Body of pancreas (tissue), 4 donors: Measurements from ENCODE around the gene ZNF555. TPM values are rescaled to one million over a fixed set of nuclear protein-coding genes. Genes with fewer than 3 reads are reported as not detected.

ENCODE experiments used
- ATAC-seq: fragments of 150-250 bp; one replicate; pipeline ENCODE4 v1.9.1; 2016
- DNase-seq, 4 donors: peaks; one replicate each; pipeline ENCODE4 v3.0.0-alpha.2; 2019
- H3K27ac ChIP-seq, 4 donors: fragments of 200-600 bp; sonication (generic); 1 replicate in 3 of 4; 2 replicates in 1 of 4; pipeline versions ENCODE4 v1.5.1 to v1.6.1; 2016 to 2019; ENCODE audit warnings: mild to moderate bottlenecking in 1 of 4, mixed read lengths in 1 of 4, moderate library complexity in 1 of 4
- H3K27me3 ChIP-seq, 2 donors: fragments of 200-600 bp; sonication (generic); one replicate each; pipeline ENCODE4 v1.6.0; 2016; ENCODE audit warnings: mild to moderate bottlenecking in 1 of 2
- H3K36me3 ChIP-seq, 2 donors: fragments of 200-600 bp; sonication (generic); replicated peaks in 1 of 2; 2 replicates each; pipeline ENCODE4 v1.5.1; 2016; ENCODE audit warnings: low read depth in 2 of 2; ENCODE audit not compliant: insufficient read depth in 1 of 2
- H3K4me1 ChIP-seq: fragments of 200-600 bp; sonication (generic); one replicate; pipeline ENCODE4 v1.6.0; 2016
- H3K4me3 ChIP-seq, 2 donors: fragments of 200-600 bp; sonication (generic); 1 replicate in 1 of 2; 2 replicates in 1 of 2; pipeline ENCODE4 v1.5.1; 2016 to 2019
- H3K9me3 ChIP-seq, 3 donors: fragments of 200-600 bp; sonication (generic); 1 replicate in 2 of 3; 2 replicates in 1 of 3; pipeline ENCODE4 v1.5.1; 2016
- CTCF ChIP-seq, 7 experiments: fragments of 450-650 bp in 4 of 7; fragments of 200-600 bp in 3 of 7; sonication (generic) in 3 of 7; IDR thresholded peaks; one replicate each; pipeline ENCODE4 v1.5.1; 2016 to 2019; ENCODE audit warnings: antibody characterized with exemption in 7 of 7
- POLR2A ChIP-seq, 3 donors: fragments of 450-650 bp; IDR thresholded peaks; one replicate each; pipeline ENCODE4 v1.6.1; 2016; ENCODE audit warnings: antibody characterized with exemption in 3 of 3, mild to moderate bottlenecking in 2 of 3
- WGBS, 2 donors: methylation state at CpG; one replicate each; pipeline ENCODE4 v1.1.5; 2017; 5-methylcytosine and 5-hydroxymethylcytosine counted together
- intact Hi-C: fragments of 100-400 bp; cut with DNase I; formaldehyde crosslinking; loops from one replicate; pipeline ENCODE4 v1.15.1; 2023
- total RNA-seq, 2 donors: library from RNA; depleted of rRNA; stranded (reverse); fragments of >200 nt; gene quantifications; one replicate each; pipeline ENCODE4 v1.1.0, GENCODE V29; 2016

ZNF555 gene
- total RNA-seq, 2 donors from 2014 or later = 2.3 to 4.6 TPM

GRCh38 chr19:2853015-2853606 lies 11.8 kb downstream of the ZNF555 start:
- ATAC-seq = no peak
- no peak overlapping the region for H3K27ac ChIP-seq
- peaks cover 22 to 23% of the 10 kb centered on the region in 2 donors for H3K36me3 ChIP-seq
- intact Hi-C loops = no loop called here
- 94 to 96% methylated on average over 11 of the region's 11 CpGs for WGBS, 2 donors
- H3K9me3 ChIP-seq = peaks cover 2 to 42% (median 3%) of the 10 kb centered on the region in 3 donors
- TF ChIP-seq CTCF (IDR thresholded peaks at IDR 0.05) (no peak), POLR2A (IDR thresholded peaks at IDR 0.05) (no peak)
- no peak for DNase-seq
- H3K4me1 ChIP-seq = no peaks in the 10 kb centered on the region
- H3K4me3 ChIP-seq = no peak overlapping the region
- H3K27me3 ChIP-seq = no peaks in the 10 kb centered on the region

GRCh38 chr19:2854849-2855248 lies 13.6 kb downstream of the ZNF555 start:
- ATAC-seq = no peak
- 96 to 98% methylated on average over 3 of the region's 3 CpGs for WGBS, 2 donors
- Histone ChIP-seq H3K4me1 (no peaks in the 10 kb centered on the region), H3K27ac (no peak overlapping the region), H3K27me3 (no peaks in the 10 kb centered on the region), H3K9me3 (peaks cover 2 to 42% (median 3%) of the 10 kb centered on the region in 3 donors), H3K4me3 (no peak overlapping the region), H3K36me3 (peaks cover 22 to 23% of the 10 kb centered on the region in 2 donors)
- TF ChIP-seq CTCF (IDR thresholded peaks at IDR 0.05) (no peak), POLR2A (IDR thresholded peaks at IDR 0.05) (no peak)
- no peak for DNase-seq
- intact Hi-C loops = no loop called here

GRCh38 chr19:2856457-2857050 lies 15.3 kb downstream of the ZNF555 start:
- Histone ChIP-seq H3K27ac (no peak overlapping the region), H3K9me3 (peaks cover 2 to 42% (median 3%) of the 10 kb centered on the region in 3 donors), H3K27me3 (no peaks in the 10 kb centered on the region), H3K36me3 (peaks cover 17 to 18% of the 10 kb centered on the region in 2 donors), H3K4me3 (no peak overlapping the region), H3K4me1 (no peaks in the 10 kb centered on the region)
- no peak for TF ChIP-seq POLR2A (IDR thresholded peaks at IDR 0.05)
- no peak for TF ChIP-seq CTCF (IDR thresholded peaks at IDR 0.05)
- intact Hi-C loops = no loop called here
- ATAC-seq (no peak), DNase-seq (no peak)
- 91 to 95% methylated on average over 5 of the region's 5 CpGs for WGBS, 2 donors

GRCh38 chr19:2858864-2859263 lies 17.6 kb downstream of the ZNF555 start:
- 63 to 84% methylated on average over 22 of the region's 27 CpGs for WGBS, 2 donors
- no peak for TF ChIP-seq CTCF (IDR thresholded peaks at IDR 0.05)
- TF ChIP-seq POLR2A (IDR thresholded peaks at IDR 0.05) = no peak
- Histone ChIP-seq H3K27ac (no peak overlapping the region), H3K4me1 (no peaks in the 10 kb centered on the region), H3K9me3 (peaks cover 2 to 21% (median 2%) of the 10 kb centered on the region in 3 donors), H3K27me3 (no peaks in the 10 kb centered on the region), H3K36me3 (no peaks in the 10 kb centered on the region), H3K4me3 (no peak overlapping the region)
- intact Hi-C loops = no loop called here
- DNase-seq (no peak), ATAC-seq (no peak)

- Histone ChIP-seq H3K27me3 (no peaks in the 10 kb centered on the region), H3K27ac (no peak overlapping the region), H3K36me3 (no peaks in the 10 kb centered on the region), H3K9me3 (no peaks in the 10 kb centered on the region), H3K4me3 (no peak overlapping the region), H3K4me1 (no peaks in the 10 kb centered on the region)
- WGBS, 2 donors = 37 to 40% methylated on average over 6 to 10 of the region's 10 CpGs
- ATAC-seq = no peak
- DNase-seq = no peak
- intact Hi-C loops = no loop called here
- TF ChIP-seq POLR2A (IDR thresholded peaks at IDR 0.05) (no peak), CTCF (IDR thresholded peaks at IDR 0.05) (no peak)
These were observed 22.5 kb downstream of the ZNF555 start for GRCh38 chr19:2863816-2864215.
